HG03460 (cell line): ENCODE data around the gene AGL.
"Not testable (repeated sequence)": the region's sequence is repeated elsewhere in the genome, so short reads cannot be mapped to it uniquely, and the experiment has no call there.

ENCODE experiments used
- ATAC-seq: cut with Tn5 transposase; IDR thresholded peaks from one replicate; pipeline ENCODE4 v1.9.1; 2021; ENCODE audit not compliant: unreplicated experiment

The AGL gene

DNA sequence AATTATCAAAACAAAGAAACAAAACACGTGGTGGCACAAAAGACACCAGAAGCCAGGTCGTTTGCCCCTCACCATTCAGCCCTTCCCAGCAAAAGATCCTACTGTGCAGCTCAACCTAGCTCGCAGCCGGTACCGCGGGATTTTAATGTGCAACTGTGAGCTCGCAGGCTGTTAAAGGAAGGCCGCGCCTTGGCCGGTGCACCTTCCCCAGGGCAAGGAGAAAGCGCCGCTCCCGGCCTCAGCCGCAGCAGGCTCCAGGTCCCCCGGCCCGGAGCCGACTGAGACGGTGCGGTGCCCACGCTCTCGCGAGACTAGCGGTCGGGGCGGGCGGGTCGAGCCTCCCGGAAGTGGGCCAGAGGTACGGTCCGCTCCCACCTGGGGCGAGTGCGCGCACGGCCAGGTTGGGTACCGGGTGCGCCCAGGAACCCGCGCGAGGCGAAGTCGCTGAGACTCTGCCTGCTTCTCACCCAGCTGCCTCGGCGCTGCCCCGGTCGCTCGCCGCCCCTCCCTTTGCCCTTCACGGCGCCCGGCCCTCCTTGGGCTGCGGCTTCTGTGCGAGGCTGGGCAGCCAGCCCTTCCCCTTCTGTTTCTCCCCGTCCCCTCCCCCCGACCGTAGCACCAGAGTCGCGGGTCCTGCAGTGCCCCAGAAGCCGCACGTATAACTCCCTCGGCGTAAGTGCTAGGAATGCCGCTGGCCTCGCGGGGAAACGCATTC is at the start of gene AGL:
TSS of gene AGL (plus strand) at position 618 of the 715 bp plus-strand sequence. CDS start 682 bp downstream, outside the sequence.
- ATAC-seq, result peak; percentile 95

DNA sequence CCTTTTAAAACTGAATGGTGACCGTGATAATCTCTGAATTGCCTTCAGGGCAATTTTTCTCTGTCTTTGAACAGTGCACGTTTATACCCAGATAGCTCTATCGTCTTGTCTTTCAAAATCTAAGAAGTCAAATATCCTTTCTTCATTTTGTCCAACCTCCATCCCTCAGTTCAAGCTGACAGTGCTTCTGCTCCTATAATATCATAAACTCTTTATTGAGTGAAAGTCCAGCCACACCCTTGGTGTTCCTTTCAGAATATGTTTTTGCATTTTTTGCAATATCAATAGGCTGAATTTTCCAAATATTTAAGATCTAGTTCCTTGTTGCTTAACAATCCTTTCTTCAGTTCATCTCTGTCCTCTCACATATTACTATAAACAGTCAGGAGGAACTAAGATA is 48.6 kb upstream of the AGL start:
- no peak for ATAC-seq

DNA sequence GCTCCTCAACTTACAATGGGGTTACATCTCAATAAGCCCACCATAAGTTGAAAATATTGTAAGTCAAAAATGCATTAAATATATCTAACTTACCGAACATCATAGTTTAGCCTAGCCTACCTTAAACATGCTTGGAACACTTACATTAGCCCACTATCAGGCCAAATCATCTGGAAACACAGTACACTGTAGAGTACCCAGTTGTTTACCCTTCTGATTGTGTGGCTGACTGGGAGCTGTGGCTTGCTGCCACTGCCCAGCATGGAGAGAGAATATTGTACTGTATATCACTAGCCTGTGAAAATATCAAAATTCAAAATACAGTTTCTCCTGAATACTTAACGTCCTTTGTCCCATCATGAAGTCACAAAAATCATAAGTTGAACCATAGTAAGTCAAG is 43.3 kb upstream of the AGL start:
- no peak for ATAC-seq

DNA sequence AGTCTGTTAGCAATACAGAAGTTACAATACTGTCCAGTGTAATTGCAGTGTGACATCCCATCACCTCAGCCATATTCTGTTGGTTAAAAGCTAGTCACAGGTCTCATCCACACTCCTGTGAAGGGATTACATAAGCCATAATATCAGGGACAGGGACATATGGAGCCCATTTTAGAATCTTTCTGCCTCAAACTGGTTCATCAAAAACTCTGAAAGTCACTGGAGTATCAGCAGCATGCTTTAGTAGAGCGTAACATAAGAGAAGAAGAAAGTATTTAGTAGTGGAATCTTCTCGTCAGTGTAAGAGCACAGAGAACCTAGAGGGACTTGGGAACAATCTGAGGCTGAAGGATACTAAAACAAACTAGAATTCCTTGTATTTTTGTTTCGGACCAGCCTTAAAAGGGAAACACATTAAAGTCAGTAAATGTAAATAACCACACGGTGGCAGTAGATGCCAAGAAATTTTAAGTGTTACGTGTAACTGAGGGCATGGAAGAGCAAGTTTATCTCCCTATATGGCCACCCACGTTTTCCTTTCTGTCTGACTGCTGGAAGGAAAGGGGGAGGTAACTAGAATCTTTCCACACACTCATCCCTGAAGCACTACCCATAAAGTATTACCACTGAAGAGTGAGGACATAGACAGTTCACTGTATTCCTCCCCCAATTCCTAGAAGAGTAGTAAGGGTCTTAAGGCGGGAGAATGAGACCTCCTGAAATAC is 41.6 kb upstream of the AGL start:
- peak; percentile 90 for ATAC-seq

DNA sequence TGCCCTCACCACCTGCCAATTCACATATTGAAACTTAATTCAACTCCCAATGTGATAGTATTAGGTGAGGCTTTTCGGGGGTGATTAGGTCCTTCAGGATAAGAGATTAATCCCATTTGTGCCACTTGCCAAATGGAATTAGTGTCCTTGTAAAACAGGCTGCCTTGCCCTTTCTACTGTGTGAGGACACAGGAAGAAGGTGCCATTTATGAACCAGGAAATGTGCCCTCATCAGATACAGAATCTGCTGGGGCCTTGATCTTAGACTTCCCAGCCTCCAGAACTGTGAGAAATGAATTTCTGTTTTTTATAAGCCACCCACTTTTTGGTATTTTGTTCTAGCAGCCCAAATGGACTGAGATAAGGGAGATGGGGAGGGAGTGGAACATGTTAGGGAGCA is 39.1 kb upstream of the AGL start:
- no peak for ATAC-seq

DNA sequence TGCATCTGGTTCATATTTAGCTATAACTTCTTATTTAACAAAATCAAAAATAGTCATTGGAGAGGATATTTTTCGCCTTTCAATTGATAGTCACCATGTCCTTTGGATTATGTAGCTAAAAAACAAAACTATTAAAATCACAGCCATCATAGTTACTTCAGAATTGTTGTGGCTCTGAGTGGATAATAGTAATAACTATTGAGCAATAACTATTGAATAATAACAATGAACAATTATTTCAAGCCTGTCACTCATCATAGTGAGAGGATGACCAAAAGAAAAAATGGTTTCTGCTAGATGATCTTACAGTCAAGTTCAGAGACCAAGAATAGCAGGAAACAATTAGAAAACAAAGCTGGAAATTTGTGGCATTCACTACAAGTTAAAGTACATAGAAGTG is 38.4 kb upstream of the AGL start:
- ATAC-seq, result no peak

DNA sequence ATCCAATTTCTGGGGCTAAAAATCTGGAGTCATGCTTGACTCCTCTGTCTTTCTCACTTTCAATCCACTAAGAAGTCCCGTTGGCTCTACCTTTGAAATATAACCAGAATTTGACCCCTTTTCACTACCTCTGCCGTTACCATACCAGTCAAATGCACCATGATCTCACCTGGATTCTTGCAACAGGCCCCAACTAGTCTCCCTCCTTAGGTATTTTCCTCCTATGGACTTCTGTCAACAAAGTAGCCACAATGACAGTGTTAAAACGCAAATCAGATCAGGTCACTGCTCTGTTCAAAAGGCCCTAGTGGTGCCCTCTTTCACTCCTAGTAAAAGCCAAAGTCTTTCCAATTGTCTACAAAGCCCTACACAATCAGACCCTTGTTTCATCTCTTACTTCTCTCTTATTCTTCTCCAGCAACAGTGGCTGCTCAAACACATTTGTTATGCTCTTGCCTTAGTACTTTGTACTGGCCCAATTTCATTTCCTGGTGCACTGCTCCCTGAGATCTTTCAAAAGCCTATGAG is 35.7 kb upstream of the AGL start:
- ATAC-seq, result no peak

DNA sequence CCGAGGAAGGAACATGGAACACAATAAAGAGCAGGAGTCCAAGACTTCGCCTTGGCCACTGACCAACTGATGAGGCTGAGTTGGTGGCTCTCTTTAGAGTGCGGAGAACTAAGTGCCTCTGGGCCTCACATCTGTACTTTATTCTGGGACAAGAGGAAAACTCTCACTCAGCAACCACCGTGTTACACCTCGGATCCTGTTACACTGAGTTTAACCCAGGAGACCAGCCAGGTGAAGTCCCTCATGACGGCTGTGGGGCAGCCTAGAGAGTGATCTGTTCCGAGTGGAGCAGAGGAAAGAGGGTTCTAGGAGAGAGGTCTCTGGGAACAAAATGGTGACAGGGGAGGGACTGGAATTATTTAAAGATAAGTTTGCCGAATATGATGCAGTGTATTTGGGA is 33.5 kb upstream of the AGL start:
- ATAC-seq, result no peak

DNA sequence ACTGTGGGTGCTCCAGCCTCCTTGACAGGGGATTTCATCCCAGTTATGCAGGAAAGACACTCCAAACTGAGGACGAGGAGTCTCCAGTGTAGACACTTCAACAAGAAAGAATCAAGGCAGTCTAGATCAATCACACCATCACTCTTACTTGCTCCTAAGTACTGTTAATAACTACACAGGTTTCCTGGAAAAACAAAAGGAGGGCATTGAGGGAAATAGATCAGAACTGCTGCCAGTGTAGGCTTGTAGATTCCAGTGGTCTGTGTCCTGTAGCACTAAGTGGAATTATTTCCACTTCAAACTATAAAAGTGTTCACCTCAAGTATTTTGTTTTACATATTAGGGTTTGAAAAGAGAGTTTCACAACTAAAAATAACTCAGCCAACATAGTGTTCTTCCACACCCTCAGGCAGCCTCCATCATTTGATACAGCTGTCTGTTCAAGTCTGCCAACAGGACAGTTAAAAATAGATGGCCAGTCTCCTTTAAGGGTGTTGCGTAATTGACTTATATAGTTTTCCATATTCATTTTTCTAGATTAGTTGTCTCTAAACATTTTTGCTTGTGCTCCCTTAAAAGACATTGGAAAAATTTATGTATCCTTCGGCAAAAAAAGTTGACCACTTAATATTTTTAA is 32.0 kb upstream of the AGL start:
- no peak for ATAC-seq

DNA sequence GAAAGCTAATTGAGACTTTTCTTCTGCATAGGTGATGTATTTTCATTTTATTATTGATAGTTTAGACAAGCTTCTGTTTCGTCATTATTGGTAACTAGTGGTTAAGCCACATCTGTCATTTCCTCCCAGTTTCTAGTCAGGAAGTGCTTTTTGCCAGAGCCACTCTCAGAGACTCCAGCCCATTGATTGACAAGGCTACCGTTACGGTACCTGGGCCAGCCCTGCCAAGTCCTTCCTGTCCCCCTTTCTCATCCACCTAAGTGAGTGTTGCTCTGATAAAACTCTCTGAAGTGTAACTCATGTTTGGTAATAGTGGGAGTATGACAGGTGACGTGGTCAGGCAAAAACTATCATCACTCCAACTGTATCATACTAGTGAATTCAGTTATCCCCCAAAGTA is 29.6 kb upstream of the AGL start:
- peak; percentile 97 for ATAC-seq

DNA sequence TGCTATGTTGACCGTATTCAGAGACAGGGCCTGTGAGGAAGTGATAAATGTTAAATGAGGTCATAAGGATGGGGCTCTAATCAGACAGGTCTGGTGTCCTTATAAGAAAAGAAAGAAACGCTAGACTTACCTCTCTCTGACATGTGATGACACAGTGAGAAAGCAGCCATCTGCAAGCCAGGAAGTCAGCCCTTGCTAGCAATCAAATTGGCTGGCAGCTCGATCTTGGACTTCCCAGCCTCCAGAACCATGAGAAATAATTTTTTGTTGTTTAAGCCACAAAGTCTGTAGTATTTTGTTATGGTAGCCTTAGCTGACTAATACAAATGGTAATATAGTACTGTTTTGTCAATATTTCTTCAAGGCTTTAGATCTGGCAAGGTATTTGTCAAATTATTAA is 25.1 kb upstream of the AGL start:
- no peak for ATAC-seq

DNA sequence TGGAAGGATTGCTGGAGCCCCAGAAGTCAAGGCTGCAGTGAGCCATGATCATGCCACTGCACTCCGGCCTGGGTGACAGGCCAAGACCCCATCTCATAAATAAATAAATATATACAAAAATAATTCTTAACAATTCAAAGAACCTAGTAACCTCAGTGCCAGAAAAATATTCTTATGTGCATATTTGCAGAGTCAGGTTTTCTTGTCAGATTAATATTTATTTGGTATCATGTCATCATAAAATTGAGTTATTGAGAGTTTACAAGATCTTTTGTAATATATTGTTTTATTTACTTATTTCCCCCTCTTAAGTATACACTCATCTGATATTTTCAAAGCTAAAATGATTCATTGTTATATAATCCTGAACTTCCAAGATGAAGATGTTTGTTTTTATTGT is 24.5 kb upstream of the AGL start:
- ATAC-seq, result no peak

DNA sequence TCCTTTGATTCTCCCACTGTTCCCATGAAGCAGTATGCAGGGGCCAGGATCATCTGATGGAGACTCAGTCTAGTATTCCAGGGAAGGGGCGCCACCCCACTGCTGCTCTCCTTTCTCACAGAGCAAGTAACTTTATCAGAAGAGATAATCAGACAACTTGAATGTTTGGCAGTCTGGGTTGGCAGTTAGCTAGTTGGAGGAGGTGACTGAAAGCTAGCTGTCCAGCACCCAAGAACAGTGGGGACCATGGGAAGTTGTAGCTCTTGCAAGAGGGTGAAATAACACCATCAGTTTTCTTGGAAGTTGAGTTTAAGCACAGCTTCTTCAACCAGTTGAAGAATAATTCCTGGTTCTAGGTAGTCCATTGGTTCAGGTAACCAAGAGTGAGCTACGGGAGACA is 22.2 kb upstream of the AGL start:
- ATAC-seq, result no peak

DNA sequence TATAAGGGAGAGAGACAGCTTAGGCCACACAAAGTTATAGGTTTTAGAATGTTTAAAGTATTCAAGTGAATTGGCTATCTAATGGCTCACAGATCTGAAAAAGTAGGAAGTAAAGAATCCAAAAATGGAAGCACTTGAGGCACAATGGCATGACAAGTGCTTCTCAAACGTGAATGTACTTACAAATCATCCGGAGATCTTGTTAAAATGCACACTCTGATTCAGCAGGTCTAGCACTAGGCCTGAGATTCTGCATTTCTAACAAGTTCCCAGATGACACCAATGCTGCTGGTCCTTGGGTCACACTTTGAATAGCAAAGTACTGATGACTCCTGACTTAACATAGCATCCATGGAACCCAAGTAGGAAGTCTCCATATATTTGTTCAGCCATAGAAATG is 20.9 kb upstream of the AGL start:
- ATAC-seq, result no peak

DNA sequence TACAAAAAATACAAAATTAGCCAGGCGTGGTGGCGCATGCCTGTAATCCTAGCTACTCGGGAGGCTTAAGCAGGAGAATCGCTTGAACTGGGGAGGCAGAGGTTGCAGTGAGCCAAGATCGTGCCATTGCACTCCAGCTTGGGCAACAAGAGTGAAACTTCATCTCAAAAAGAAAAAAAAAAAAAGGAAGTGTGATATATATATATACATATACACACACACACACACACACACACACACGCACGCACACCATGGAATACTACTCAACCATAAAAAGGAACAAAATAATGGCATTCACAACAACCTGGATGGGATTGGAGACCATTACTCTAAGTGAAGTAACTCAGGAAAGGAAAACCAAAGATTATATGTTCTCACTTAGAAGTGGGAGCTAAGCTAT is 16.2 kb upstream of the AGL start:
- not testable (repeated sequence) for ATAC-seq

DNA sequence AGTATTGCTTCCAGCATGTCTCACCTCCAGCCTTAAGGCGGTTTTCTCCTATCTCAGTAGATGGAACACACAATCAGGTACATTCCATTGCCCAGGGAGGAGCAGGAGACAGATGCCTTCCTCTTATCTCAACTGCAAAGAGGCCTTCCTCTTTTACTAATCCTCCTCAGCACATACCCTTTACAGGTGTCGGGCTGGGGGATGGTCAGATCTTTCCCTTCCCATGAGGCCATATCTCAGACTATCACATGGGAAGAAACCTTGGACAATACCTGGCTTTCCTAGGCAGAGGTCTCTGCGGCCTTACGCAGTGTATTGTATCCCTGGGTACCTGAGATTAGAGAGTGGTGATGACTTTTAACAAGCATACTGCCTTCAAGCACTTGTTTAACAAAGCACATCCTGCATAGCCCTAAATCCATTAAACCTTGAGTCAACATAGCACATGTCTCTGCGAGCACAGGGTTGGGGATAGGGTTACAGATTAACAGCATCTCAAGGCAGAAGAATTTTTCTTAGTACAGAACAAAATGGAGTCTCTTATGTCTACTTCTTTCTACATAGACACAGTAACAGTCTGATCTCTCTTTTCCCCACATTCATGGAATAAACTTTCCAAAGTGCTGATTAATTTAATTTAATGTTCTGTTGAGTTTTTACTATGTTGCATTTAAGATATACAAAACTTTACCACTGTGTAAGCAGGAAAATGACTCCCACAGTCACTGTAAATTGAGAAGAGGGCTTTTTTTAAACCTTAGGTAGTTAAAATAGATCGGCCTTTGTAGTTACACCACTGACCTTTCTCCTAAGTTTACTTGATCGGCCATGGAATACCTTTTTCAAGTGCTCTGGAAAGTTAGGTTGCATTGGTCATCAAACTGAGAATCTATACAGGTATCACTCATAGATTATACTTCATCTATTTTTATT is 13.7 kb upstream of the AGL start:
- not testable (repeated sequence) for ATAC-seq

DNA sequence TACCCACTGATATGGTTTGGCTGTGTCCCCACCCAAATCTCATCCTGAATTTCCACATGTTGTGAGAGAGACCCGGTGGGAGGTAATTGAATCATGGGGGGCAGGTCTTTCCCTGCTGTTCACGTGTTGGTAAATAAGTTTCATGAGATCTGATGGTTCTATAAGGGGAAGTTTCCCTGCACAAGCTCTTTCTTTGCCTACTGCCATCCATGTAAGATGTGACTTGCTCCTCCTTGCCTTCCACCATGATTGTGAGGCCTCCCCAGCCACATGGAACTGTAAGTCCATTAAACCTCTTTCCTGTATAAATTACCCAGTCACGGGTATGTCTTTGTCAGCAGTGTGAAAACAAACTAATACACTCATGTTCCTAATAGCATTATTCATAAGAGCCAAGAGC is 9.8 kb upstream of the AGL start:
- not testable (repeated sequence) for ATAC-seq

DNA sequence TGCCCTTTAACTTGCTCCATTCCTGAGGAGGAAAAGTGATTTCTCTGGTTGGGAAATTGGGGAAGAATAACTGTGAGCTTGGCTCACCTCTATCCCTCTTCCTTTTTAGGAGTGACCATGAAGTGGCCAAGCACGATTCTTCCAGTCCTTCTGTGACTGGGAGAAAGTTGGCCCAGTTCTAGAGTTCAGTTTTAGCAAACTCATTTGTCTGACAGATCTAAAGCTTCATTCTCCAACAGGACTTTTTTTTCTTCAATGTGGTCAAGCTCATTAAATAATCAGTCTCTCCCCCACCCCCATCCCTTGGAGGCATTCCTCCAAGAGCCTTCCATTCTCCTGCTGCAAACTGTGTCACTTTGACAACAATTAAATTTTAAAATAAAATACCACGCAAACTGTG is 6.4 kb upstream of the AGL start:
- ATAC-seq, result no peak

DNA sequence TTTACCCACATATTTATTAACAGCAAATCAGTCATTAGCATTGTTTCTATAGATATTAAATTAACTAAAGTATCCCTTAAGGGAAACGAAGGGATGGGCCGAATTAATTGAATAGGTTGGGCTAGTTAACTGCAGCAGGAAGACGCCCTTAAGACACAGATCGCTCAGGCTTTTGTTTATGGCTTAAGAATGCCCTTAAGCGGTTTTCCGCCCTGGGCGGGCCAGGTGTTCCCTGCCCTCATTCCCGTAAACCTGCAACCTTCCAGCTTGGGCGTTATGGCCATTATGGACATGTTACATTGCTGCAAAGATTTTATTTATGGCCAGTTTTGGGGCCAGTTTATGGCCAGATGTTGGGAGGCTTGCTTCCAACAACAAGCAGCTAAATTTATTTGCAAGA is 5.0 kb upstream of the AGL start:
- ATAC-seq, result not testable (repeated sequence)

DNA sequence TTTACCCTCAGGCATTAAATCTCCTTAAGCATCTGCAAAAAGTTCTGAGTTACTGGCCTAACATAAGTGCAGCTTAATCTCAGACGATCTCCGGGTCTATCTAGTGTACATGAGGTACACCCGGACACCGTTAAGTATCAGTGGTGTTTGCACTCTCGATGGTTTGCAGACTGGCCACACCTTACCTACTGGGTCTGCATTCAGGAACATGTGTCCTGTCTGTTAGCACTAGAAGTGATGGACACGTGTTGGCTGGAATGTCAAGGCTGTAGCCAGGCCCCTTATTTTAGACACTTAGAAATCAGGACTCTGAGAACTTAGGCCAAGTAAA is 783 bp upstream of the AGL start:
- peak; percentile 9 for ATAC-seq
